Measurements from ENCODE around the gene CXCL8. TPM values are rescaled to one million over a fixed set of nuclear protein-coding genes. Genes with fewer than 3 reads are reported as not detected.

Gene CXCL8
- polyA plus RNA-seq, 1 donor from 2014 or later: not detected

- no peak for TF ChIP-seq EZH2 (IDR thresholded peaks at IDR 0.05; ENCODE audit: borderline replicate concordance, insufficient read depth, low read length, poor library complexity, severe bottlenecking)
- TF ChIP-seq EP300 (conservative IDR thresholded peaks at IDR 0.05; ENCODE audit: poor library complexity, severe bottlenecking): no peak
- TF ChIP-seq CTCF (IDR thresholded peaks at IDR 0.05; ENCODE audit: poor library complexity, severe bottlenecking): no peak
- TF ChIP-seq REST (IDR thresholded peaks at IDR 0.05; ENCODE audit: borderline replicate concordance): no peak
- no peak for TF ChIP-seq RAD21 (conservative IDR thresholded peaks at IDR 0.05)
- no peak for TF ChIP-seq MXI1 (conservative IDR thresholded peaks at IDR 0.05; ENCODE audit: poor library complexity, severe bottlenecking)
- TF ChIP-seq SMC3 (conservative IDR thresholded peaks at IDR 0.05; ENCODE audit: poor library complexity): no peak
- no peak for TF ChIP-seq TAF1 (IDR thresholded peaks at IDR 0.05; ENCODE audit: low read depth)
- no peak for TF ChIP-seq POLR2AphosphoS5 (IDR thresholded peaks at IDR 0.05)
- no peak overlapping the region for H3K4me2 ChIP-seq (ENCODE audit: low read length)
- H3K4me3 ChIP-seq (ENCODE audit: low read length): no peak overlapping the region
- no peaks in the 10 kb centered on the region for H3K9me2 ChIP-seq (ENCODE audit: insufficient read depth, low read length)
- no peaks in the 10 kb centered on the region for H3F3A ChIP-seq (ENCODE audit: insufficient read depth, low read length, poor library complexity, severe bottlenecking)
- H3K36me3 ChIP-seq (ENCODE audit: insufficient read depth, low read length): no peaks in the 10 kb centered on the region
- no peaks in the 10 kb centered on the region for H3K79me2 ChIP-seq (replicated peaks; ENCODE audit: insufficient read depth, low read length)
- H2AFZ ChIP-seq (ENCODE audit: low read depth, low read length): no peak overlapping the region
- no peak overlapping the region for H3K27ac ChIP-seq (ENCODE audit: low read length)
- H3K27me3 ChIP-seq (ENCODE audit: insufficient read depth, low read depth, low read length): no peaks in the 10 kb centered on the region
- no peaks in the 10 kb centered on the region for H4K20me1 ChIP-seq (ENCODE audit: insufficient read depth)
- H3K9ac ChIP-seq (ENCODE audit: low read length): no peak overlapping the region
- H3K9me3 ChIP-seq (ENCODE audit: low read length): no peaks in the 10 kb centered on the region
These were observed 10.1 kb upstream of the CXCL8 start for GRCh38 chr4:73730292-73730691.

GRCh38 chr4:73730867-73731266 is 9.5 kb upstream of the CXCL8 start:
- no peaks in the 10 kb centered on the region for H3K27me3 ChIP-seq (ENCODE audit: insufficient read depth, low read depth, low read length)
- H2AFZ ChIP-seq (ENCODE audit: low read depth, low read length): no peak overlapping the region
- no peaks in the 10 kb centered on the region for H3K79me2 ChIP-seq (replicated peaks; ENCODE audit: insufficient read depth, low read length)
- no peak overlapping the region for H3K27ac ChIP-seq (ENCODE audit: low read length)
- H3K9me3 ChIP-seq (ENCODE audit: low read length): no peaks in the 10 kb centered on the region
- H3F3A ChIP-seq (ENCODE audit: insufficient read depth, low read length, poor library complexity, severe bottlenecking): no peaks in the 10 kb centered on the region
- TF ChIP-seq EZH2 (IDR thresholded peaks at IDR 0.05; ENCODE audit: borderline replicate concordance, insufficient read depth, low read length, poor library complexity, severe bottlenecking) (no peak), MXI1 (conservative IDR thresholded peaks at IDR 0.05; ENCODE audit: poor library complexity, severe bottlenecking) (no peak), EP300 (conservative IDR thresholded peaks at IDR 0.05; ENCODE audit: poor library complexity, severe bottlenecking) (no peak), CTCF (IDR thresholded peaks at IDR 0.05; ENCODE audit: poor library complexity, severe bottlenecking) (no peak), TAF1 (IDR thresholded peaks at IDR 0.05; ENCODE audit: low read depth) (no peak), RAD21 (conservative IDR thresholded peaks at IDR 0.05) (no peak), POLR2AphosphoS5 (IDR thresholded peaks at IDR 0.05) (no peak), REST (IDR thresholded peaks at IDR 0.05; ENCODE audit: borderline replicate concordance) (no peak), SMC3 (conservative IDR thresholded peaks at IDR 0.05; ENCODE audit: poor library complexity) (no peak)
- H3K9me2 ChIP-seq (ENCODE audit: insufficient read depth, low read length): no peaks in the 10 kb centered on the region
- no peak overlapping the region for H3K4me2 ChIP-seq (ENCODE audit: low read length)
- H4K20me1 ChIP-seq (ENCODE audit: insufficient read depth): no peaks in the 10 kb centered on the region
- no peak overlapping the region for H3K9ac ChIP-seq (ENCODE audit: low read length)
- no peaks in the 10 kb centered on the region for H3K36me3 ChIP-seq (ENCODE audit: insufficient read depth, low read length)
- no peak overlapping the region for H3K4me3 ChIP-seq (ENCODE audit: low read length)

Measured in neural cell (in vitro differentiated cells).